Tibial nerve (tissue), 4 donors: Measurements from ENCODE around the gene PSMD2. TPM values are rescaled to one million over a fixed set of nuclear protein-coding genes. Genes with fewer than 3 reads are reported as not detected.

Experiments
- DNase-seq, 2 donors: peaks; one replicate each; pipeline ENCODE4 v3.0.0-alpha.2; 2019; ENCODE audit warnings: low spot score in 2 of 2
- H3K27ac ChIP-seq, 4 donors: fragments of 200-600 bp; sonication (generic) in 3 of 4; one replicate each; pipeline ENCODE4 v1.5.1; 2017 to 2019; ENCODE audit warnings: mild to moderate bottlenecking in 1 of 4
- H3K27me3 ChIP-seq, 2 donors: fragments of 200-600 bp; sonication (generic) in 1 of 2; one replicate each; pipeline versions ENCODE4 v1.5.1 to v1.6.0; 2017 to 2019
- H3K36me3 ChIP-seq, 3 donors: fragments of 200-600 bp; sonication (generic); one replicate each; pipeline ENCODE4 v1.5.1; 2018 to 2019
- H3K4me1 ChIP-seq, 4 donors: fragments of 200-600 bp; sonication (generic) in 3 of 4; one replicate each; pipeline ENCODE4 v1.5.1; 2017 to 2019
- H3K4me3 ChIP-seq, 4 donors: fragments of 200-600 bp; sonication (generic) in 3 of 4; one replicate each; pipeline ENCODE4 v1.5.1; 2017 to 2019; ENCODE audit warnings: mild to moderate bottlenecking in 1 of 4, moderate library complexity in 1 of 4
- H3K9me3 ChIP-seq, 4 donors: fragments of 200-600 bp; sonication (generic) in 3 of 4; one replicate each; pipeline ENCODE4 v1.5.1; 2017 to 2019
- EP300 ChIP-seq, 2 donors: sonication (generic); formaldehyde crosslinking; IDR thresholded peaks; one replicate each; pipeline ENCODE4 v1.6.1; 2017; ENCODE audit warnings: antibody characterized with exemption in 2 of 2, mild to moderate bottlenecking in 1 of 2
- POLR2A ChIP-seq, 2 donors: fragments of 450-650 bp; IDR thresholded peaks; one replicate each; pipeline ENCODE4 v1.6.1; 2017; ENCODE audit warnings: antibody characterized with exemption in 2 of 2, mild to moderate bottlenecking in 2 of 2, moderate library complexity in 2 of 2
- WGBS, 2 donors: methylation state at CpG; one replicate each; pipeline ENCODE4 v1.1.5; 2018; 5-methylcytosine and 5-hydroxymethylcytosine counted together
- total RNA-seq, 4 donors: library from RNA; depleted of rRNA; stranded (reverse); fragments of >200 nt; gene quantifications; one replicate each; pipeline ENCODE4 v1.1.0, GENCODE V29; 2016
- TF ChIP-seq, protein P1 (sequence below), 5 experiments: fragments of 200-600 bp in 3 of 5; fragments of 450-650 bp in 2 of 5; sonication (generic) in 3 of 5; IDR thresholded peaks; one replicate each; pipeline ENCODE4 v1.5.1; 2016 to 2019; ENCODE audit warnings: antibody characterized with exemption in 5 of 5, mild to moderate bottlenecking in 3 of 5, moderate library complexity in 2 of 5

Gene PSMD2
- total RNA-seq, 4 donors from 2014 or later, result 122 to 226 (median 152) TPM

DNA sequence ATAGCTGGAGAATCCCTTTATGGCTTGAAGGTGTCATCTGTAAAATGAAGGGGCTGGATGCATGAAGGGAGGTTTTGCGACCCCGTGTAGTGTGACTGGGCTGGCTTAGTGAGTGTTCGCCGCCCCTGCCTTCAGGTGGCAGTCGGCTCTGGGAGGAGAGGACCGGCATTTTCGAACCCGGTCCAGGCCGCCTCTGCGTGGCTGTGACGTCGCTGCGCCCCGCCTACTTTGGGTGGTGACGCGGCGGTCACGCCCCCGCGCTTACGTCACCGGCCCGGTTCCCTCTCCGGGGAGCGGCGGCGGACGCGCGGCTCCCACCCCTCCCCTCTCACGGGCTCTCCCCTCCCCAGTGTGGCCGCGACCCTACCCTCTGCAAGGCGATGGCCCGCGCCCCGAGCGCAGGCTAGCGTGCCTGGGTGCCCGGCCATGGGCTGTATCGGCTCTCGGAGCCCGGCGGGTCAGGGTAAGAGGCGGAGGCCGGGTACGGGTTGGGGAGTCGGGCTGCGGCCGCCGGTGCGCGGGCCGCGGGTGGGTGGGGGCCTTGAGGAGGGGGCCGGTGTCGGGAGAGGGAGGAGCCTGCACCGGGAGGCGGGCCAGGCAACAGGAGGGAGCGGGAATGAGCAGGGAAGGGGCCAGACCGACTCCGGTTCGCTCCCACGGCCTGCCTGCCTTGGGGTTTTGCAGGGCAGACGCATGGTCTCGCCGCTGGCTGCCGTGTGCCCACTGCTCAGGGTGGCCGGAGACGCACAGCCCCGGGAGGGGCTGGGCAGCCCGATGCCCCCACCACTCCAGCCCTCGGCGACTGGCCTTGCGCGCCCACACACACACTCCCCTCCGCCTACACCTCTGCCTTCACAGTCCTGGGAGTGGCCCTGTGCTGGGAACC, 36.9 kb downstream of the PSMD2 start:
- Histone ChIP-seq H3K27me3 (no peaks in the 10 kb centered on the region), H3K9me3 (no peaks in the 10 kb centered on the region), H3K36me3 (peaks cover 0 to 43% (median 22%) of the 10 kb centered on the region in 3 donors), H3K4me3 (peak overlapping the region; percentile 63 to 98 (median 89)), H3K27ac (peak overlapping the region; percentile 94 to 100 (median 98)), H3K4me1 (peaks cover 0 to 34% (median 23%) of the 10 kb centered on the region in 4 donors)
- TF ChIP-seq POLR2A (IDR thresholded peaks at IDR 0.05), result peak; percentile 88 to 97
- TF ChIP-seq, protein P1, sequence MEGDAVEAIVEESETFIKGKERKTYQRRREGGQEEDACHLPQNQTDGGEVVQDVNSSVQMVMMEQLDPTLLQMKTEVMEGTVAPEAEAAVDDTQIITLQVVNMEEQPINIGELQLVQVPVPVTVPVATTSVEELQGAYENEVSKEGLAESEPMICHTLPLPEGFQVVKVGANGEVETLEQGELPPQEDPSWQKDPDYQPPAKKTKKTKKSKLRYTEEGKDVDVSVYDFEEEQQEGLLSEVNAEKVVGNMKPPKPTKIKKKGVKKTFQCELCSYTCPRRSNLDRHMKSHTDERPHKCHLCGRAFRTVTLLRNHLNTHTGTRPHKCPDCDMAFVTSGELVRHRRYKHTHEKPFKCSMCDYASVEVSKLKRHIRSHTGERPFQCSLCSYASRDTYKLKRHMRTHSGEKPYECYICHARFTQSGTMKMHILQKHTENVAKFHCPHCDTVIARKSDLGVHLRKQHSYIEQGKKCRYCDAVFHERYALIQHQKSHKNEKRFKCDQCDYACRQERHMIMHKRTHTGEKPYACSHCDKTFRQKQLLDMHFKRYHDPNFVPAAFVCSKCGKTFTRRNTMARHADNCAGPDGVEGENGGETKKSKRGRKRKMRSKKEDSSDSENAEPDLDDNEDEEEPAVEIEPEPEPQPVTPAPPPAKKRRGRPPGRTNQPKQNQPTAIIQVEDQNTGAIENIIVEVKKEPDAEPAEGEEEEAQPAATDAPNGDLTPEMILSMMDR (IDR thresholded peaks at IDR 0.05), result peak in 1 of 5 experiments; percentile 35
- TF ChIP-seq EP300 (IDR thresholded peaks at IDR 0.05), result peak; percentile 89 to 96
- peak; percentile 82 to 90 for DNase-seq
- 0 to 1% methylated on average over 37 to 75 of the region's 77 CpGs for WGBS, 2 donors

DNA sequence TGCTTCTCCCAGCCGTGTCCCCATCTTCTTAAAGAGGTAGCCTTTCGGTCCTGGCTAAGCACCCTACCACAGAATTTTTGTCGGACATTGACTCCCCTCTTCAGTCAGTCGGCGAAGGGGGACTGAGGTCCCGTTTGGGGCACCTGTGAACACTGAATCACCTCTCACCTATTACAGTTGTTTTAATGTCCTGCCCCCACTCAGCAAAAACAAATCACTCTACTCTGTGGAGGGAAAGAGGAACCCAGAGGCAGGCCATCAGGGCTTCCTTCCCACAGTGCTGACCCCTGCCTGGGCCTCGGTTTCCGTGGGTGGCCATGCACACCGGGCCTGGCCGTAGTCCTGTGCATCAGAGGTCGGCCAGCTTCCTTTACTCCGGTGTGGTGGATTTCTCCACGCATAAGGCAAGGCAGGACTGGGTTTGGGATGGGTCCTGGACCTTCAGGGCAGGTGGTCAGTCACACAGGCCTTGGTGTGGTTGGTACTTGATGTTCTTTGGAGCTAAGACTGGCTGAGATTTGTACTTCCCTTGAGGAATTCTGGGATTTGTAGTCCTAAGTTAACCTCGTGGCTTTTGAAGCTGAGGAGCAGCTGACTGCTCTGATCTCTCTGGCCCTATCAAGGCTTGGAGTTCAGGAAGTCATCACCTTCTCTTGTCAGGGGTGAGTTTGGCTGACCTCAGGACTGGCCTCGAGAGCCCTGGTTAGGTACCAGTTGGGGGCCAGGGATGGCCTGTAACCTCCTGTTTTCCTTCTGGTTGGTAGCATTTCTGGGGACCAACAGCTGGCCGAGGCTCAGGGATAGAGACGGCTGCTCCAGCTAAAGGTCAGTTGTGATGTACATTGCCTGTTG, 37.7 kb downstream of the PSMD2 start:
- H3K4me3 ChIP-seq, result peak overlapping the region; percentile 63 to 98 (median 89)
- peaks cover 0 to 37% (median 23%) of the 10 kb centered on the region in 4 donors for H3K4me1 ChIP-seq
- H3K9me3 ChIP-seq, result no peaks in the 10 kb centered on the region
- WGBS, 2 donors, result 7% methylated on average over 16 of the region's 17 CpGs
- TF ChIP-seq, protein P1 (IDR thresholded peaks at IDR 0.05), result no peak
- TF ChIP-seq EP300 (IDR thresholded peaks at IDR 0.05) (peak; percentile 36 to 80), POLR2A (IDR thresholded peaks at IDR 0.05) (peak in 1 of 2 donors; percentile 44)
- H3K27ac ChIP-seq, result peak overlapping the region; percentile 94 to 100 (median 98)
- no peaks in the 10 kb centered on the region for H3K27me3 ChIP-seq
- H3K36me3 ChIP-seq, result peaks cover 0 to 41% (median 15%) of the 10 kb centered on the region in 3 donors
- peak in 1 of 2 donors; percentile 60 for DNase-seq

DNA sequence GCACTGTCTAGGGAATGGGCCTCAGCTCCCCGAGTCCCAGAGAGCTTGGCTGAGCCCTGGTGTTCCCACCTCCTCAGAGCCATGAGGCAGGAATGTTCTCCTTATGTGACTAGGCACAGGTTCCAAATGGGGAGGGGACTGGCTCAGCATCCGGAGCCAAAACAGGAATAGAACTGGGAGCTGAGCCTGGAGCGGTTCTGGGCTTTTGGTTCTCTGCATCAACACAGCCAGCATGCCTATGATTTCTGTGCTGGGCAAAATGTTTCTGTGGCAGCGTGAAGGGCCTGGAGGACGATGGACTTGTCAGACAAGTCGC, 38.3 kb downstream of the PSMD2 start, which contains the start of gene FAM131A:
Gene FAM131A (plus strand): TSS at position 202 of the 316 bp plus-strand sequence. CDS start 31 bp downstream, at position 233.
- Histone ChIP-seq H3K27ac (peak within 1 kb of the TSS; percentile 94 to 100 (median 98)), H3K36me3 (peaks cover 0 to 41% (median 10%) of the 10 kb centered on the region in 3 donors), H3K4me1 (peaks cover 0 to 37% (median 23%) of the 10 kb centered on the region in 4 donors), H3K27me3 (no peaks in the 10 kb centered on the region), H3K9me3 (no peaks in the 10 kb centered on the region), H3K4me3 (peak within 1 kb of the TSS; percentile 63 to 98 (median 89))
- DNase-seq, result peak in 1 of 2 donors; percentile 45
- TF ChIP-seq POLR2A (IDR thresholded peaks at IDR 0.05) (no peak), EP300 (IDR thresholded peaks at IDR 0.05) (no peak)
- TF ChIP-seq, protein P1 (IDR thresholded peaks at IDR 0.05), result no peak
- 45 to 60% methylated on average over 5 to 6 of the region's 6 CpGs for WGBS, 2 donors

DNA sequence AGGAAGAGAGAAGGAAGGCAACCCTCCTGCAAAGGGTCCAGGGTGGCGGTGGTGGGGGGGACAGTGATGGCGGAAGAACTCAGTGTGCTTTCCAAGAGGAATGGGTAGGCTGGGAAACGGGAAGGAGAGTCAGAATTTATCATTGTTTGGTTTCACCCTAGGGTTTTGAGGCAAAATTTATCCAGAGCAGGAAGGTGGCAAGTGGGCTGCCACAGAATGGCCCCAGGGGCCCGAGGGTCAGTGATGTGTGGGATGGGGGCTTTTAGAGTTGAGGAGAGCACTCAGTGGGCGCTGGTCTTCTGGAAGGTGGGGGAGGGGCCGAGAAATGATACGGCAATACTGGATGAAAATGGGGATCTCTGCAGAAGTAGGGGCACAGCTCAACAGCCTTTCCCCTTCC, 38.9 kb downstream of the PSMD2 start:
- no peak for DNase-seq
- TF ChIP-seq POLR2A (IDR thresholded peaks at IDR 0.05) (no peak), EP300 (IDR thresholded peaks at IDR 0.05) (no peak)
- TF ChIP-seq, protein P1 (IDR thresholded peaks at IDR 0.05), result no peak
- Histone ChIP-seq H3K27ac (peak overlapping the region; percentile 94 to 100 (median 98)), H3K27me3 (no peaks in the 10 kb centered on the region), H3K4me3 (peak overlapping the region in 2 of 4 donors; percentile 22 to 31), H3K36me3 (peaks cover 0 to 41% (median 3%) of the 10 kb centered on the region in 3 donors), H3K9me3 (no peaks in the 10 kb centered on the region), H3K4me1 (peaks cover 0 to 37% (median 23%) of the 10 kb centered on the region in 4 donors)
- 61 to 64% methylated on average over 7 of the region's 7 CpGs for WGBS, 2 donors
